ENCODE results near the gene GRIK3. TPM values are rescaled to one million over a fixed set of nuclear protein-coding genes. Genes with fewer than 3 reads are reported as not detected.

GRIK3 gene
- 0.32 and 2.2 TPM in 2 replicates for polyA plus RNA-seq

DNA sequence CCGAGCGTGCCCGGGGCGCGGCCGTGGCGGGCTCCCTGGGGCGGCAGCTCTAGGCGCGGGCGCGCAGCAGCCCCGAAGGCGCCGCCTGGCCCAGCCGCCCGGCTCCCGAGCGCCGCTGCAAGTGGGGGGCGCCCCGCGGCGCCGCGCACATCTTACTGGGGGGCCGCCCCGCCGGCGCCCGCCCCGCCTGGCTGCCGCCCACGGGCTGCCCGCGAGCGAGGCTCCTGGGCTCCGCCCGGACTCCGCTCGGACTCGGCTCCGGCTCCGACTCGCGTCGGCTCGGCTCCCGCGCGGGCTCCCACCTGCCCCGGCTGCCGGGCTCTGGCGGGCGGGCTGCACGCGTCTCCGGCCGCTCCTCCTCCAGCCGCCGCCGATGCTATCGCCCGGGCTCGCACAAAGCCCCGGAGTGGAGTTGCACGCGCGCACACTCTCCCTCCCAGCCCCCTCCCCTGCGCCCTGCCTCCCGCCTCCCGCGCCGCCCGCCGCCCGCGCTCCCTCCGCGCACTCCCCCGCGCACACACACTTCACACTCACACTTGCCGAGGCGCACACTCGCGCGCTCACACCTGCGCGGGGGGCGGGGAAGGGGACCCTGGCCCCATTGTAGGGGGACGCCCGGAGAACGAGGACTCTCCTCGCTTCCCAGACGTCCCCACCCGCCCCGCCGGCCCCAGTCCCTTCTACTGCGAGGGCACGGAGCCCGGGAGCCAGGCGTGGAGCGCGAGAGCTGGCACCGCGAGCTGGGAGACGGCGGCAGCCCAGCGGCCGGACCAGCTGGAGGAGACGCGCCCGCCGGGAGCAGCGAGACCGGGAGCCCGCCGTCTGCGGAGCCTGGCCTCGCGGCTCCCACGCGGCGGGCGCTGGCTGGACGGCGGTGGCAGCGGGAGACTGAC is at the start of gene GRIK3:
GRIK3 (minus strand) TSS at position 395 of the 893 bp plus-strand sequence. CDS start 407 bp downstream, outside the sequence.

